MV-4-11 (cell line): ENCODE data around the gene CKM.
A peak's percentile ranks its signal among the peaks of the same experiment; 100 is the strongest.
"Not testable (repeated sequence)": the region's sequence is repeated elsewhere in the genome, so short reads cannot be mapped to it uniquely, and the experiment has no call there.

Source experiments
- DNase-seq: peaks from one replicate; lab custom pipeline; 2025; lab: John Stamatoyannopoulos, UW

Gene CKM

DNA sequence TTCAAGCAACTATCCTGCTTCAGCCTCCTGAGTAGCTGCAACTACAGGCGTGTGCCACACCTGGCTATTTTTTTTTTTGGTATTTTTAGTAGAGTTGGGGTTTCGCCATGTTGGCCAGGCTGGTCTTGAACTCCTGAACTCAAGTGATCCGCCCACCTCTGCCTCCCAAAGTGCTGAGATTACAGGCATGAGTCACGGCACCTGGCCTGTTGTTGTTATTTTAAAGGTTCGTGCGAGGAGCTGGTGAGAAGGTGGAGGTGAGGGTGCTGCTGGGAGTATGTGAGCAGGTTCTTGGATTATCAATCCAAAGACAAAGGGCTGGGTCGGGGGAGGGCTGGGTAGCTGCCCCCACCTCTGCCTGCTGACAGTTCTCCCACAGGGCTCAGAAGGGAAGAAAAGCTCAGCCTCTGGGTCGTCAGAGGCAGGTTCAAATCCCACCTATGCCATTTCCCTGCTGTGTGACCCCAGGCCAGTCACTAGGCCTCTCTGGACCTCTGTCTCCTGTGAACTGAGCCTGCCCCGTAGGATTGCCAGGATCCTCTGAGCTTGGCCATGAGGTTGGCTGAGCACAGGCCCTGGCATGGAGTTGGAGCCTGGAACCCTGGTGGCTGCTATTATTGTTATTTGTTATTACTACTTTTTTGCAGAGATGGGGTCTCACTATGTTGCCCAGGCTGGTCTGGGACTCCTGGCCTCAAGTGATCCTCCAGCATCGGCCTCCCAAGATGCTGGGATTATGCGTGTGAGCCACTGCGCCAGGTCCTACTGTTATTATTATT is 1.5 kb downstream of the CKM start:
- no peak for DNase-seq

DNA sequence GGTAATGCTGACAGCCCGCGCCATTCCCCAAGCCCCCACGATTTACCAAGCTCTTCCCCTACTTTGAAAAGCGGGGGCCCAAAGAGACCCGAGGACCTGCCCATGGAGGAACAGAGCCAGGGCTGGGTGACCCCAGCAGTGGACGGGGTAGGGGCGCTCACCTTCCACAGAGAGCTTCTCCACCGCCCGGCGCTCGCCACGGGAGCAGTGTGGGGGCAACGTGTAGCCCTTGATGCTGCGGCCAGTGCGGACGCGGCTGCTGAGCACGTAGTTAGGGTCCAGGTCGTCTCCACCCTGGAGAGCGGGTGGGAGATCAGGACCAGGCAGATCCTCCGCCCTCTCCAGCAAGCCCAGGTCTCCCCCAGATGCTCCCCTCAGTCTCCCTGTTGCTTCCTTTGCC is 7.4 kb downstream of the CKM start:
- DNase-seq: no peak

DNA sequence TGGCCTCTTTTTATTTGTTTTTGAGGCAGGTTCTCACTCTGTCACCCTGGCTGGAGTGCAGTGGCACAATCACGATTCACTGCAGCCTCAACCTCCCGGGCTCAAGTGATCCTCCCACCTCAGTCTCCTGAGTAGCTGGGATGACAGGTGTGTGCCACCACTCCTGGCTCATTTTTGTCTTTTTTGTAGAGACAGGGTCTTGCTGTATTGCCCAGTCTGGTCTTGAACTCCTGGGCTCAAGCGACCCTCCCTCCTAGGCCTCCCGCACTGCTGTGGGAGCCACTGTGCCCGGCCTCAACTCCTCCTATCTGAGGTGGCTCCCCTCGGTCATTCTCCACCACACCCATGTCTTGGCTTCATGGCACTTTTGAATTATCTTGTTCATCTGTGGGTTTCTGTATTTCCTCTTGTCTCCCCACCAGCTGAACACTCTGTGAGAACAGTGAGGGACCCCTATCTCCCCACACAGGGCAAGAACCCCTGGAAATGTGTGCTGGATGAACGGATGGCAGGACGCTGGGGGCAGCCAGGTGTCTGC is 7.9 kb downstream of the CKM start:
- no peak for DNase-seq

DNA sequence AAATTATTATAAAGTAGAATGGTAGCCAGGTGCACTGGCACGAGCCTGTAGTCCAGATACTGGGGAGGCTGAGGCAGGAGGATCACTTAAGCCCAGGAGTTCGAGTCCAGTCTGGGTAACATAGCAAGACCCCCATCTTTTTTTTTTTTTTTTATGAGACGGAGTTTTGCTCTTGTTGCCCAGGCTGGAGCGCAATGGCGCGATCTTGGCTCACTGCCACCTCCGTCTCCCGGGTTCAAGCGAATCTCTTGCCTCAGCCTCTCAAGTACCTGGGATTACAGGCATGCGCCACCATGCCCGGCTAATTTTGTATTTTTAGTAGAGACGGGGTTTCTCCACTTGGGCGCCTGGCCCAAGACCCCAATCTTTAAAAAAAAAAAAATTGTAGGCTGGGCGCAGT is 10.4 kb downstream of the CKM start:
- not testable (repeated sequence) for DNase-seq

DNA sequence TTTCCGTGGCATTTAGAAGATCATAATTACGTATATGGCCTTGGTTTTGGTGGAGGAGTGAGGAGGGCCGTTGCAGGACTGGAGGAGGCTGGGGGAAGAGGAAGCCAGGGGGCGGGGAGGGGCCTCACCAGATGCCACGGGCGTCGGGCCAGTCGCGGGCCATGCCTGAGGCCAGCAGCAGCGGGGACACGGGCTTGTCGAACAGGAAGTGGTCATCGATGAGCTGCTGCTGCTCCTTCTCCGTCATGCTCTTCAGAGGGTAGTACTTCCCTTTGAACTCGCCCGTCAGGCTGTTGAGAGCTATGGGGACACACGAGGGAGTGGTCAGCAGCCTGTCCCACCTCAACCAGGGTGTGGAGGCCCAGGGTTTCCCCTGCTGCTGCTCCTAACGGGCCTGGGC is 11.1 kb downstream of the CKM start:
- DNase-seq: peak; percentile 77

DNA sequence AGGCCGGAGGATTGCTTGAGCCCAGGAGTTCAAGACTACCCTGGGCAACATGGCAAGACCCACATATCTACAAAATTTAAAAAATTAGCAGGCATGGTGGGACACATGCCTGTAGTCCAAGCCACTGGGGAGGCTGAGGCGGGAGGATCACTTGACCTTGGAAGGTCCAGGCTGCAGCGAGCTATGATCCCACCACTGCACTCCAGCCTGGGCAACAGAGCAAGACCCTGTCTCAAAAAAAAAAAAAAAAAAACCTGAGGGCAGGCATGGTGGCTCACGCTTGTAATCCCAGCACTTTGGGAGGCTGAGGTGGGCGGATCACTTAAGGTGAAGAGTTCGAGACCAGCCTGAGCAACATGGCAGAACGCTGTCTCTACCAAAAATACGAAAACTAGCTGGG is 13.4 kb downstream of the CKM start:
- not testable (repeated sequence) for DNase-seq

DNA sequence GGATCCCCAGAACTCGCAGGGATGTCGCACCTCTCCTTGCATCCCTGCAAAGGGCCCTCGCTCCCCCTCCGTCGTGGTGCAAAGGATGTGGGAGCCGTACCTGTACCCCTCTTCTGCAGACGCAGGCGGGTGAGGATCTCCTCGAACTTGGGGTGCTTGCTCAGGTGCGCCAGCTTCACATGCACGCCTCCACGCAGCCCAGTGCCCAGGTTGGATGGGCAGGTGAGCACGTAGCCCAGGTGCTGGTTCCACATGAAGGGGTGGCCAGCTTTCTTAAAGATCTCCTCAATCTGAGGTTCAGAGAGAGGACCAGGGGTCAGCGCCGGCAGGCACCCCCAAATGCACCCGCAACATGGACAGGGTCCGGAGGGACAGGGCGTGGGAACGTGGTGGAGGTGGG is 15.3 kb downstream of the CKM start:
- DNase-seq: no peak

DNA sequence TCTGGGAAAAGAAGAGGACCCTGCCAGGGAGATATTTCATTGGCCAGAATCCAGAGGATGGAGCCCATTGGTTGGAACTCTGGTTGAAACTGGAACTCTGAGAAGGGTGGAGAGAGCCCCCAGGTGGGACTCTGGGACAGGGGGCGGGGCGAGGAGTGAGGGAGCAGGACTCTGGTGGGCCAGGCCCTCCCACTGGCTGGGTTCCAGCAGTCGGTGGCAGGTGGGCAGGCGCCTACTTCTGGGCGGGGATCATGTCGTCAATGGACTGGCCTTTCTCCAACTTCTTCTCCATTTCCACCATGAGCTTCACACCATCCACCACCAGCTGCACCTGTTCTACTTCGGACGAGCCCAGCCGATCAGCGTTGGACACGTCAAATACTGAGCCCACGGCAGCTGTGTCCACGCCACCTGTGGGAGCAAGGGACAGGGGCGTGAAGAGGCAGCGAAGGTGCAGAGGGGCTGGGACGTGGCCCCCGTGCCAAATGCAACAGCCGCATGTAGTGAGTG is 16.1 kb downstream of the CKM start:
- DNase-seq: no peak

DNA sequence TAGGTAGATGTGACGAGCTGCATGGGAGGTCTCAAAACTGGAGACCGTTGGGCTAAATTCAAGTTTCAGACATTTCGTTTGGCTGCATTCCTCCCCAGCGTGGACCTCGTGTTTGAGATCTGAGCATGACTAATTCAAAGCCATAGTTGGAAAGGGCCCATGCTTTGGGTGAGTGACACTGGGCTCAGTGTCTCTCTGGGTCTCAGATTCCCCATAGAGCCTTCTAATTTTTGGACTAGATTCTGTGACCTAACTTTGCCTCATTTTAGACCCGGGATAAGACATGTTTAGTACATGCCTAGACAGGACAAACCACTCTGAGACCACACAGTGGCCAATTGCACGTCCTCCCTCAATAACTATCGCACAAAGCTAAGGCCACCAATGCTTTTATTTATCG is 16.6 kb downstream of the CKM start:
- no peak for DNase-seq

DNA sequence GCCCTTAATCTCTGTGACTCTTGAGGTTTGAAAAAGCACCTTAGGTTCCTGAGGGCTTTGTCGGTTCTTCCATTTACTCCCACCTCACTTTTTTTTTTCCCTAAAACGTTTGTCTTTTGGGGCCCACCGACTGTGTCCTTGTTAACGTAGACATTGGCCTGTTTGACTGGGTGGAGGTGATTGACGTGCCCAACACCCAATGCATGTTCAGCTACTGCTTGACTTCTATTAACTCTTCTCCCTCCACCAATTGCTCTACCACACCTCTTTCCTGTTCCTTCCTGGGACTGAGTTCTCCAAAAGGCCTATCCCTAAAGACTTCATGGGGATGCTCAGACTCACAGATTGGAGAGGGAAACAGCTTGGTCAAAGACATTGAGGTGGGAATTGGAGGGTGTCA is 17.3 kb downstream of the CKM start:
- no peak for DNase-seq

DNA sequence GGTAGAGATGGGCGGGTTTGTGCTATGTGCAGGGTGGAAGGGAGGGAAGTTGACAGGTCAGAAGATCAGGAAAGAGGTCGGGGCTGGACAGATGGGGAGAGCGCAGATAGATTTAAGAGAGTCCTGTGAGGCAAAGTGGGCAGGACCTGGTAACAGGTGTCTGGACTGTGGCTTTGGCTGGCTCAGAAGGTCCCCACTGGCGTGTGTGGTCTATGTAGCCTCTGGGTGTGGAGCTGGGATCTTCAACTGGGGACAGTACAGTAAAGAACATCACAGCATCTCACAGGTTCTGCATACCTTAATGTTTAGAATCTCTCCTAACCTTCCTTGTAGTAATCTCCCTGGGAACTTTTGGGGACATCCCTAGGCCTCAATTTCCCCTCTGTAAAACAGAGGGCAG is 17.7 kb downstream of the CKM start:
- no peak for DNase-seq

DNA sequence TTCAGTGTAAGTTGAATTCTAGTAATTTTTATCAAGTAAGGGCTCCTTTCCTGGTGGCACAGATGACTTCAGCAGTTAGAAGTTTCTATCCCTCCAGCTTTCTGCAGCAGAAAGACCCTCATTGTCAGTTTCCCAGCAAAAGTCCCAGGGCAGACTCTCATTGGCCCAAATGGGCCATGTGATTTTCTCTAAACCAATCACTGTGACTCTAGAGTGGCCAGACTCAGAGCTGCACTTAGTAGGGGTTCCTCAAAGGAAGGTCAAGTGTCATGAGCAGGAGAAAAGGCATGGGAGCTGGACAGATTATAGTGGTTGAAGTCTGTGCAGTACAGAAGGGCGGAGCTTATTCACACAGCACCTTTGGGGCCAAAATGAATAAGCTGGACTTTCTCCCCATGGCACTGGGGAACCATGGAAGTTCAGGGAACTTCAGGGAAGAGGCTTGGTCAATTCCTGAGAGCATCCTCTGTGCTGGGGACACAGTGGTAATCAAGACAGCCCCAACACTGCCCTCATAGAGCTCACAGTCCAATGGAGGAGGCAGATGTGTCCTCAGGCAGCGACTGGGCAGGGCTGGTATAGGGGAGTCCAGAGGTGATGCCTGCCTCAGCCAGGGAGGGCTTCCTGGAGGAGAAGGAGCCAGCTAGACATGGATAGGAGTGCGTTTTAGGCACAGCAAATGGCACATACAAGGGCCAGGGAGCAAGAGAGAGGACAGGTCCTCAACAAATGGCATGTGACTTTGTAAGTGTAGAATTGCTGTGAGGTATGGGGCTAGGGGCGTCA is 18.3 kb downstream of the CKM start:
- no peak for DNase-seq

DNA sequence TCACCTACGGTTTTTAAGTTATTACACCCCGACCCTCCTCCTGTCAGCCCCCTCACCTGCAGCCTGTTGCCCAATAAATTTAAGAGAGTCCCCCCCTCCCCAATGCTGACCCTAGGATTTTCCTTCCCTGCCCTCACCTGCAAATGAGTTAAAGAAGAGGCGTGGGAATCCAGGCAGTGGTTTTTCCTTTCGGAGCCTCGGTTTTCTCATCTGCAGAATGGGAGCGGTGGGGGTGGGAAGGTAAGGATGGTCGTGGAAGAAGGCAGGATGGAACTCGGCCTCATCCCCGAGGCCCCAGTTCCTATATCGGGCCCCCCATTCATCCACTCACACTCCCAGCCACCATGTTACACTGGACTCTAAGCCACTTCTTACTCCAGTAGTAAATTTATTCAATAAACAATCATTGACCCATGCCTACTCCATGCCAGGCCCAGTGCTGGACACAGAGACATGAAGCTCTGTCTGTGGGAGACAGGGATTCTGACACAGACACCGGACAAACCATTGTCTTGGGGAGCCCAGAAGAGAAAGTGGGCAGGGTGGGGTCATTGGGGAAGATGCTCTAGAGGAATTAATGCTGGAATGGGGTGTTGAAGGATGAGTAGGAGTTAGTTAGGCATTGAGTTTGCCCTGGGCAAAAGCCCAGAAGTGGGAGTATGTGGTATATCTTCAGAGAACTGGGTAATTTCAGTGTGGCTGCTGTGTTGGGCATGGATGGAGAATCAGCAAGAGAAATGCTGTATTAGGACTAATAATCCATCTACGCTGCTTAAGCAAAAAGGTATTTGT is 19.2 kb downstream of the CKM start:
- no peak for DNase-seq

DNA sequence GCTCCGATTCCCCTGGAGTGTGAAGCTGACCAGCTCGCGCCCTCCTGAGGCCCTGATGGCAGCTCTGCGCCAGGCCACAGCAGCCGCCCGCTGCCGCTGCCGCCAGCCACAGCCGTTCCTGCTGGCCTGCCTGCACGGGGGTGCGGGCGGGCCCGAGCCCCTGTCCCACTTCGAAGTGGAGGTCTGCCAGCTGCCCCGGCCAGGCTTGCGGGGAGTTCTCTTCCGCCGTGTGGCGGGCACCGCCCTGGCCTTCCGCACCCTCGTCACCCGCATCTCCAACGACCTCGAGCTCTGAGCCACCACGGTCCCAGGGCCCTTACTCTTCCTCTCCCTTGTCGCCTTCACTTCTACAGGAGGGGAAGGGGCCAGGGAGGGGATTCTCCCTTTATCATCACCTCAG is 20.3 kb downstream of the CKM start:
- DNase-seq: no peak

DNA sequence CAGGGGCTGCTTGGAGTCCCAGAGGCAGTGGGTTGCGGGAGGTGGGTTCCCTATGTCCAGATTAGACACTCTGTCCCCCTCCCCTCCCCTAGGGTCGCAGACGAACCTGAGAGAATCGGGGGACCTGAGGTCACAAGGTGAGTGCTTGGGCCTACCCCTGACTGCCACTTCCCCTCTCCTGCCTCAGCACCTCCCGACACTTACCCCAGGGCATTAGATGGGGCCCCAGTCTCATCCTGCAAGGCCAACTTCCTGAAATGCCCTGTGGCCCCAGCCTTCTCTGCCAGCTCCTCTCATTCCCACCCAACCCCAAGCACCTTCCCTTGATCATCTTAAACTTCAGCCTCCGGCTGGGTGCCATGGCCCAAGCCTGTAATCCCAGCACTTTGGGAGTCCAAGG is 23.0 kb downstream of the CKM start:
- no peak for DNase-seq

DNA sequence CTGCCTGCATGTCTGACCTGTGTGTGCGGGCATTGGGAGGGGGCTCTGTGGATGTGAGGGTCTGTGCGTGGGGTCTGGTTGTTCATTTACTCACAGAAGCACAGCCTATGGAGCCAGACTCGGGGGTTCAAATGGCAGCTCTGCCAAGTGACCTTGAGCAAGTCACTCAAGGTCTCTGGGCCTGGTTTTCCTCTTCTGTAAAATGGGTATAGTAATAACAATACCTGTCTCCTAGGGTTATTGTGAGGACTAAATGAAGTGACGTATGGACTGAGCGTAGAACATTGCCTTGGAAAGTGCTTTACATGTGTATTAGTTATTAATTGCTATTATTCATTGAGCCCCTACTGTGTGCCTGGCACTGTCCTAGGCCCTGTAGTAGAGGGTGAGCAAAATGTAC is 24.4 kb downstream of the CKM start:
- DNase-seq: no peak

DNA sequence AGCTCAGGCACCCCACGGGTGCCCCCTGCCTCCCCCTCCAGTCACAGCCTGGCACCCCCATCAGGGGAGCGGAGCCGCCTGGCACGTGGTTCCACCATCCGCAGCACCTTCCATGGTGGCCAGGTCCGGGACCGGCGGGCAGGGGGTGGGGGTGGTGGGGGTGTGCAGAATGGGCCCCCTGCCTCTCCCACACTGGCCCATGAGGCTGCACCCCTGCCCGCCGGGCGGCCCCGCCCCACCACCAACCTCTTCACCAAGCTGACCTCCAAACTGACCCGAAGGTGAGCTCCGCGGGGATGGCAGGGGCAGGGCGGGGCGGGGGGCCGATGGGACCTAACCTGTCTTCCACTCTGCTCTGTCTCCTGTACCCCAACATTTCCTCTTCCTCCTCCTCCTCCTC is 25.0 kb downstream of the CKM start:
- DNase-seq: no peak

DNA sequence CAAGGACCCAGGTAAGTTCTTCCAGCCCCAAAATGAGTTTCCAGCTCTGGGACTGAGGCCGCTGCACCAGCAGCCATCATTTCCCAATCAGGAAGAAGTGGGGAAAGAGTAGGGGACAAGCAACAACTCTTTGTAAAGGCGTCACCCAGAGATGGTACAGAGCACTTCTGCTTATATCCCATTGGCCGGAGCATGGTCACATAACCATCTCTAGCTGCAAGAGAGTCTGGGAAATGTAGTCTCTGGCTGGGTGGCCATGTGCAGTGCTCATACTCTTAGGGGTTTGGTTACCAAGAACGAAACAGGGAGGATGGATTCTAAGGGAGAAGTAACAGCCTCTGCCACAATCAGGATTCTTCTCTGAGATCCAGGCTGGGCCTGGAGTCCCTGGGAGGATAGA is 26.3 kb downstream of the CKM start:
- peak; percentile 70 for DNase-seq

DNA sequence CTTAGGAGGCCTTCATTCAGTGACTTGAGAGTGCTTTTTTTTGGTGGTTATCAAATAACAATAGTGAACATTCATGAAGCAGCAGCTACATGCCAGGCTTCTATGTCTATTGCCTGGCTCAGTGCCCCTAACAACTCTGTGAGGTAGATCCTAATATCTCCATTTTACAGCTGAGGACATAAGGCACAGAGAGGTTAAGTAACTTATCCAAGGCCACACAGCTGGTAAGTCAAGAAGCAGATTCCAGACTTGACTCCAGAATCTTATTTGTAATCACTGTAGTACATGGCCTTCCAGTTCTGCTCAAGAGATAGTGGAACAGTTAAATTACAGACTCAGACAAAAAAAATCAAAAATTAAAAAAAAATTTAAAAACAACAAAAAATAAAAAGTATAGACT is 26.8 kb downstream of the CKM start:
- no peak for DNase-seq

DNA sequence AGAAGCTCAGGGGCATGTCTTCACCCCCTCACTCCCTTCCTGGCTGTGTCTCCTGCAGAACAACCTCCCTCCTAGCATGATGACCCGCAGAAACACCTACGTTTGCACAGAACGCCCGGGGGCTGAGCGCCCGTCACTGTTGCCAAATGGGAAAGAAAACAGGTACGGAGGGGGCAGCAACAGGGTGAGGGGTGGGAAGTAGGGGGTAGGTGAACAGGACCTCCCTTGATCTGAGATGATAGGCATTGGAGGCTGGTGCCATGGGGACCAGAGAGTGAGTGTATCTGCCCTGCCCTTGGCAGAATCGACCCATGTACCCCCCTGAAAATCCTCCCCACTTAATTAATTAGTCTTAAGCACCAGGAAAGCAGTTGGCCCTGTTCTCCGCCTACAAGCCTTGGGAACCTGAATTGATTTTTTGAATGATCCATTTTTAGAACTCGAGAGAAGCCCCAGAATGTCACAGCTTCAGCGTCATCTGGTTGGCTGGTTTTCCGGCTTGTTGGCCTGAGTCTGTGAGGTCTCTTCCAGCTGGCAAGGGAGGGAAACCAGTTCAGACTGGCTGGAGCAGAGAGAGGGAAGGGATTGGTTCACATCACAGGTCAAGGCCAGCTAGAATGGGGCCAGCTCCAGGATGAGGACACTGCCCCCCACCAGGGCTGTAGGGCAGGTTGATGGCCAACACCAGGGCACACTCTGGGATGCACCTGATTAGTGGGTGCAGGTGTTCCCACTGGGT is 28.2 kb downstream of the CKM start:
- DNase-seq: no peak

DNA sequence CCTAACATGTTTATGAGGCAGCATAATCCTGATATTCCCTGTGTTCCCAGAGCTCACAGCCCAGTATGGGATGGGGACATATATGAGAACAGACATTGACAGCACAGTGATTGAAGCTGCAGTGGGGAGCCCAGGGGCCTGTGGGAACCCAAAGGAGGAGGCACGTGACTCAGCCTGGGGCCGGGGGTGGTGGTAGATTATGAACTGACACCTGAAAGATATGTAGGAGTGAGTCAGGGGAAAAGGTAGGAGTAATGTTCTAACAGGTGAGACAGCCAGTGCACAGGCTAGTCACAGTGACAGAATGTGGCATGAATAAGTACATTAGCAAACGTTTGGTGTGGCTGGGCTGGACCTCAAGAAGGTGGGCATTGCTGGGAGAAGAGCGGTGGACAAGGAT is 29.0 kb downstream of the CKM start:
- DNase-seq: no peak

DNA sequence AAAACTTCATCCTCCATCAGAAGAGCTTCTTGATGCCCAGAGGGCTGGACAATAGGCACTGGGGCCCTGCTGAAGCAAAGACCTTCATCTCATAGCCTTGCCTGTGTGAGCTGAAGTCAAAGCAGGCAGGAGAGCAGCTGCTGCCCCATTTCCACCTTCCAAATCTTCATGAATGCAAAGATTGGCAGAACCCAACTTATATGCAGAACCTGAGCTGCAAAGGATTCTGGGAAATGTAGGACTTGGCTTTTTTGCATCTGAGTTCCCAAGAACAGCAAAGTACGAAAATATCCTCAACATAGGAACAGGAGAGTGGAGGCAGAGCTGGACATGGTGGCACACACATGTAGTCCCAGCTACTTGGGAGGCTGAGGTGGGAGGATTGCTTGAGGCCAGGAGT is 30.8 kb downstream of the CKM start:
- no peak for DNase-seq
